Liver (tissue), 3 donors: ENCODE measurements around the gene LYZL6.

Experiments
- ATF3 ChIP-seq: IDR thresholded peaks from 2 replicates; pipeline ENCODE4 v1.6.1; 2016; ENCODE audit warnings: antibody characterized with exemption
- CTCF ChIP-seq: fragments of 150-350 bp; IDR thresholded peaks from 2 replicates; pipeline ENCODE4 v1.5.1; 2017; ENCODE audit warnings: improper control_type of control experiment, low read depth, low read length; ENCODE audit not compliant: missing input control
- EGR1 ChIP-seq, 2 donors: IDR thresholded peaks; 2 replicates each; pipeline ENCODE4 v1.6.1; 2016 to 2018; ENCODE audit warnings: antibody characterized with exemption in 2 of 2, low read depth in 2 of 2
- FOXA1 ChIP-seq: IDR thresholded peaks from 2 replicates; pipeline ENCODE4 v1.6.1; 2016; ENCODE audit warnings: antibody characterized with exemption
- JUND ChIP-seq, 2 donors: IDR thresholded peaks; 2 replicates each; pipeline ENCODE4 v1.6.1; 2016; ENCODE audit warnings: antibody characterized with exemption in 2 of 2
- MAX ChIP-seq: IDR thresholded peaks from 2 replicates; pipeline ENCODE4 v1.6.1; 2016; ENCODE audit warnings: antibody characterized with exemption
- RAD21 ChIP-seq, 2 donors: IDR thresholded peaks; 2 replicates each; pipeline ENCODE4 v1.6.1; 2016; ENCODE audit warnings: antibody characterized with exemption in 2 of 2, mild to moderate bottlenecking in 2 of 2
- REST ChIP-seq: IDR thresholded peaks from 2 replicates; pipeline ENCODE4 v1.6.1; 2016; ENCODE audit warnings: antibody characterized with exemption, mild to moderate bottlenecking
- SP1 ChIP-seq: IDR thresholded peaks from 2 replicates; pipeline ENCODE4 v1.6.1; 2018; ENCODE audit warnings: antibody characterized with exemption, mild to moderate bottlenecking
- TAF1 ChIP-seq: conservative IDR thresholded peaks from 2 replicates; pipeline ENCODE4 v1.6.1; 2016; ENCODE audit warnings: antibody characterized with exemption, mild to moderate bottlenecking
- YY1 ChIP-seq: IDR thresholded peaks from 2 replicates; pipeline ENCODE4 v1.6.1; 2016; ENCODE audit warnings: antibody characterized with exemption, mild to moderate bottlenecking
- ZBTB33 ChIP-seq: IDR thresholded peaks from 2 replicates; pipeline ENCODE4 v1.6.1; 2016; ENCODE audit warnings: antibody characterized with exemption
- donor health status: healthy.
- donor health status: healthy.

- TF ChIP-seq CTCF (no peak), REST (no peak), JUND (IDR thresholded peaks at IDR 0.05) (no peak), SP1 (no peak), TAF1 (no peak), FOXA1 (no peak), RAD21 (IDR thresholded peaks at IDR 0.05) (no peak), EGR1 (IDR thresholded peaks at IDR 0.05; ENCODE audit: low read depth in 2 of 2) (no peak), MAX (no peak), ATF3 (no peak), ZBTB33 (no peak), YY1 (no peak)
These were observed 51.1 kb downstream of the LYZL6 start for GRCh38 chr17:35892091-35893035.
